HepG2 (cell line): Measurements from ENCODE around the gene ADGRL1.

Source experiments
- CREM ChIP-seq, 2 experiments: sonication (generic) in 1 of 2; formaldehyde crosslinking in 1 of 2; IDR thresholded peaks; 2 replicates each; pipeline versions ENCODE4 v1.4.0 to v1.6.1; 2016 to 2020; ENCODE audit warnings: antibody characterized with exemption in 1 of 2, mild to moderate bottlenecking in 1 of 2, missing genetic modification reagents in 1 of 2
- CTCF ChIP-seq: sonication (generic); formaldehyde crosslinking; IDR thresholded peaks from 2 replicates; pipeline ENCODE4 v1.5.0; 2020; ENCODE audit warnings: mild to moderate bottlenecking, missing genetic modification reagents, moderate library complexity
- FOXK1 ChIP-seq: sonication (generic); formaldehyde crosslinking; IDR thresholded peaks from 2 replicates; pipeline ENCODE4 v1.4.0; 2020; ENCODE audit warnings: low read depth, missing genetic modification reagents, borderline replicate concordance
- IRF1 ChIP-seq: sonication (generic); formaldehyde crosslinking; IDR thresholded peaks from 2 replicates; pipeline ENCODE4 v1.4.0; 2020; ENCODE audit warnings: low read depth, mild to moderate bottlenecking, missing genetic modification reagents
- MAFK ChIP-seq, 2 experiments: IDR thresholded peaks in 1 of 2; conservative IDR thresholded peaks in 1 of 2; 2 replicates each; pipeline ENCODE4 v1.6.1; 2011; ENCODE audit warnings: improper control_type of control experiment in 2 of 2, low read length in 2 of 2
- MTERF4 ChIP-seq: sonication (generic); formaldehyde crosslinking; IDR thresholded peaks from 2 replicates; pipeline ENCODE4 v1.8.0; 2023; ENCODE audit warnings: mild to moderate bottlenecking, missing genetic modification reagents
- REST ChIP-seq, 2 experiments: IDR thresholded peaks; 2 replicates each; pipeline ENCODE4 v1.6.1; 2011 to 2012; ENCODE audit warnings: low read length in 2 of 2, borderline replicate concordance in 1 of 2, low read depth in 1 of 2, mild to moderate bottlenecking in 1 of 2, moderate library complexity in 1 of 2
- RXRA ChIP-seq: sonication (generic); formaldehyde crosslinking; IDR thresholded peaks from 2 replicates; pipeline ENCODE4 v1.5.1; 2020; ENCODE audit warnings: missing genetic modification reagents
- ZNF143 ChIP-seq: sonication (generic); formaldehyde crosslinking; IDR thresholded peaks from 2 replicates; pipeline ENCODE4 v1.4.0; 2020; ENCODE audit warnings: missing genetic modification reagents
- ZNF460 ChIP-seq: sonication (generic); formaldehyde crosslinking; IDR thresholded peaks from 2 replicates; pipeline ENCODE4 v1.5.1; 2020; ENCODE audit warnings: missing genetic modification reagents, mild to moderate bottlenecking, borderline replicate concordance
- TF ChIP-seq, protein P1 (sequence below): sonication (generic); formaldehyde crosslinking; IDR thresholded peaks from 2 replicates; pipeline ENCODE4 v1.4.0; 2020; ENCODE audit warnings: missing genetic modification reagents
- TF ChIP-seq, protein P2 (sequence below): sonication (generic); formaldehyde crosslinking; IDR thresholded peaks from 2 replicates; pipeline ENCODE4 v1.9.0; 2021; ENCODE audit warnings: missing genetic modification reagents, borderline replicate concordance
- TF ChIP-seq, protein P3 (sequence below): sonication (generic); formaldehyde crosslinking; IDR thresholded peaks from 2 replicates; pipeline ENCODE4 v1.4.0; 2020; ENCODE audit warnings: missing genetic modification reagents, borderline replicate concordance

DNA sequence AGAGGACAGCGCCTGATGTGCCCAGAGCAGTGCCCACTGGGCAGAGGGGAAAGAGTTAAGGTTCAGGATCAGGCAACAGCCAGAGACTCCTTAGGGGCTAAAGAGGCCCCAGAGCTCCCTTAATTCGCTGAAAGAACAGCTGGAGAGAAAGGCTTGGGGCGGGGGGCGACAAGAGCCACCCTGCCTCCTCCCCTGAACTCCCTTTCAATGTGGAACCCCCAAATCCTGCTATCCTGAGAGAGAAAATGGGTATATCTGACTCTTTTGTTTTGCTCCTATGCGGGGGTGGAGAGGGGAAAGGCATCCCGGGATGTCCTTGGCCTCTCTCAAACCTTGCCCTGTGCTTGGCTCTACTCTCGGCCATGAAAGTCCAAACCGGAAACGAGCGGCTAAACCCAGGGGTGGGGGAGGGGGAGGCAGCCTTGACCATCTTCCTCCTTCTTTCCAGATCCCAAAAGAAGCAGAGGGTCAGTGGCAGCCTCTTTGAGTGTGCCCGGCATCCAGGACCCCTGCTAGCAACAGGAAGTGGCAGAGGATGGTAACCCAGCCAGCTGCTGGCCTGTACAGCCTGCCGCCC lies 93.1 kb downstream of the ADGRL1 start:
- no peak for TF ChIP-seq ZNF460 (CRISPR knock-in tag)
- TF ChIP-seq ZNF143 (CRISPR knock-in tag): no peak
- no peak for TF ChIP-seq CREM (IDR thresholded peaks at IDR 0.05)
- no peak for TF ChIP-seq CREM (CRISPR knock-in tag; IDR thresholded peaks at IDR 0.05)
- TF ChIP-seq, protein P1, sequence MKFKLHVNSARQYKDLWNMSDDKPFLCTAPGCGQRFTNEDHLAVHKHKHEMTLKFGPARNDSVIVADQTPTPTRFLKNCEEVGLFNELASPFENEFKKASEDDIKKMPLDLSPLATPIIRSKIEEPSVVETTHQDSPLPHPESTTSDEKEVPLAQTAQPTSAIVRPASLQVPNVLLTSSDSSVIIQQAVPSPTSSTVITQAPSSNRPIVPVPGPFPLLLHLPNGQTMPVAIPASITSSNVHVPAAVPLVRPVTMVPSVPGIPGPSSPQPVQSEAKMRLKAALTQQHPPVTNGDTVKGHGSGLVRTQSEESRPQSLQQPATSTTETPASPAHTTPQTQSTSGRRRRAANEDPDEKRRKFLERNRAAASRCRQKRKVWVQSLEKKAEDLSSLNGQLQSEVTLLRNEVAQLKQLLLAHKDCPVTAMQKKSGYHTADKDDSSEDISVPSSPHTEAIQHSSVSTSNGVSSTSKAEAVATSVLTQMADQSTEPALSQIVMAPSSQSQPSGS (CRISPR knock-in tag): 0 out of 2 replicates have a peak, but pooled peaks have one; percentile 53
- TF ChIP-seq RXRA (CRISPR knock-in tag): peak; percentile 66; the same call in 1 of the 2 replicates
- TF ChIP-seq FOXK1 (CRISPR knock-in tag): no peak
- no peak for TF ChIP-seq CTCF (CRISPR knock-in tag)
- no peak for TF ChIP-seq REST (IDR thresholded peaks at IDR 0.05; ENCODE audit: borderline replicate concordance in 1 of 2, low read depth in 1 of 2, low read length in 2 of 2)
- TF ChIP-seq MTERF4 (CRISPR knock-in tag): no peak
- TF ChIP-seq IRF1 (CRISPR knock-in tag): no peak
- TF ChIP-seq MAFK (conservative IDR thresholded peaks at IDR 0.05 in 1 of 2, IDR thresholded peaks at IDR 0.05 in 1 of 2; ENCODE audit: low read length in 2 of 2): no peak
- TF ChIP-seq, protein P2, sequence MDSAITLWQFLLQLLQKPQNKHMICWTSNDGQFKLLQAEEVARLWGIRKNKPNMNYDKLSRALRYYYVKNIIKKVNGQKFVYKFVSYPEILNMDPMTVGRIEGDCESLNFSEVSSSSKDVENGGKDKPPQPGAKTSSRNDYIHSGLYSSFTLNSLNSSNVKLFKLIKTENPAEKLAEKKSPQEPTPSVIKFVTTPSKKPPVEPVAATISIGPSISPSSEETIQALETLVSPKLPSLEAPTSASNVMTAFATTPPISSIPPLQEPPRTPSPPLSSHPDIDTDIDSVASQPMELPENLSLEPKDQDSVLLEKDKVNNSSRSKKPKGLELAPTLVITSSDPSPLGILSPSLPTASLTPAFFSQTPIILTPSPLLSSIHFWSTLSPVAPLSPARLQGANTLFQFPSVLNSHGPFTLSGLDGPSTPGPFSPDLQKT (CRISPR knock-in tag): no peak
- TF ChIP-seq, protein P3, sequence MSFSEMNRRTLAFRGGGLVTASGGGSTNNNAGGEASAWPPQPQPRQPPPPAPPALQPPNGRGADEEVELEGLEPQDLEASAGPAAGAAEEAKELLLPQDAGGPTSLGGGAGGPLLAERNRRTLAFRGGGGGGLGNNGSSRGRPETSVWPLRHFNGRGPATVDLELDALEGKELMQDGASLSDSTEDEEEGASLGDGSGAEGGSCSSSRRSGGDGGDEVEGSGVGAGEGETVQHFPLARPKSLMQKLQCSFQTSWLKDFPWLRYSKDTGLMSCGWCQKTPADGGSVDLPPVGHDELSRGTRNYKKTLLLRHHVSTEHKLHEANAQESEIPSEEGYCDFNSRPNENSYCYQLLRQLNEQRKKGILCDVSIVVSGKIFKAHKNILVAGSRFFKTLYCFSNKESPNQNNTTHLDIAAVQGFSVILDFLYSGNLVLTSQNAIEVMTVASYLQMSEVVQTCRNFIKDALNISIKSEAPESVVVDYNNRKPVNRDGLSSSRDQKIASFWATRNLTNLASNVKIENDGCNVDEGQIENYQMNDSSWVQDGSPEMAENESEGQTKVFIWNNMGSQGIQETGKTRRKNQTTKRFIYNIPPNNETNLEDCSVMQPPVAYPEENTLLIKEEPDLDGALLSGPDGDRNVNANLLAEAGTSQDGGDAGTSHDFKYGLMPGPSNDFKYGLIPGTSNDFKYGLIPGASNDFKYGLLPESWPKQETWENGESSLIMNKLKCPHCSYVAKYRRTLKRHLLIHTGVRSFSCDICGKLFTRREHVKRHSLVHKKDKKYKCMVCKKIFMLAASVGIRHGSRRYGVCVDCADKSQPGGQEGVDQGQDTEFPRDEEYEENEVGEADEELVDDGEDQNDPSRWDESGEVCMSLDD (CRISPR knock-in tag): no peak
